DOHH2 (cell line): ENCODE results near the gene MRPL12.

Source experiments
- EZH2phosphoT487 ChIP-seq: fragments of 200-600 bp; sonication (generic); IDR thresholded peaks from 2 replicates; pipeline ENCODE4 v1.6.1; 2017; ENCODE audit warnings: borderline replicate concordance, mild to moderate bottlenecking, antibody characterized with exemption, low read length, moderate library complexity, mixed read lengths
- TF ChIP-seq, protein P1 (sequence below): fragments of 200-600 bp; sonication (generic); IDR thresholded peaks from one replicate; pipeline ENCODE4 v1.5.1; 2014; ENCODE audit warnings: antibody characterized with exemption, mild to moderate bottlenecking, low read depth, low read length; ENCODE audit not compliant: poor library complexity, severe bottlenecking

GRCh38 chr17:81741594-81742452, 38.7 kb downstream of the MRPL12 start:
- TF ChIP-seq, protein P1, sequence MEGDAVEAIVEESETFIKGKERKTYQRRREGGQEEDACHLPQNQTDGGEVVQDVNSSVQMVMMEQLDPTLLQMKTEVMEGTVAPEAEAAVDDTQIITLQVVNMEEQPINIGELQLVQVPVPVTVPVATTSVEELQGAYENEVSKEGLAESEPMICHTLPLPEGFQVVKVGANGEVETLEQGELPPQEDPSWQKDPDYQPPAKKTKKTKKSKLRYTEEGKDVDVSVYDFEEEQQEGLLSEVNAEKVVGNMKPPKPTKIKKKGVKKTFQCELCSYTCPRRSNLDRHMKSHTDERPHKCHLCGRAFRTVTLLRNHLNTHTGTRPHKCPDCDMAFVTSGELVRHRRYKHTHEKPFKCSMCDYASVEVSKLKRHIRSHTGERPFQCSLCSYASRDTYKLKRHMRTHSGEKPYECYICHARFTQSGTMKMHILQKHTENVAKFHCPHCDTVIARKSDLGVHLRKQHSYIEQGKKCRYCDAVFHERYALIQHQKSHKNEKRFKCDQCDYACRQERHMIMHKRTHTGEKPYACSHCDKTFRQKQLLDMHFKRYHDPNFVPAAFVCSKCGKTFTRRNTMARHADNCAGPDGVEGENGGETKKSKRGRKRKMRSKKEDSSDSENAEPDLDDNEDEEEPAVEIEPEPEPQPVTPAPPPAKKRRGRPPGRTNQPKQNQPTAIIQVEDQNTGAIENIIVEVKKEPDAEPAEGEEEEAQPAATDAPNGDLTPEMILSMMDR: no peak
- no peak for TF ChIP-seq EZH2phosphoT487
